H1 (cell line): ENCODE results near the gene CDH15.

Experiments
- CHD1 ChIP-seq: IDR thresholded peaks from 2 replicates; pipeline ENCODE4 v1.6.1; 2012; ENCODE audit warnings: low read depth, low read length, improper control_type of control experiment
- CREB1 ChIP-seq: IDR thresholded peaks from 2 replicates; pipeline ENCODE4 v1.6.1; 2012; ENCODE audit warnings: inconsistent platforms
- CTCF ChIP-seq, 3 experiments: IDR thresholded peaks; 1 replicate in 2 of 3; 2 replicates in 1 of 3; pipeline versions ENCODE4 v1.5.1 to v1.6.1; 2011; ENCODE audit warnings: low read length in 3 of 3, mild to moderate bottlenecking in 3 of 3, inconsistent platforms in 2 of 3, low read depth in 1 of 3, moderate library complexity in 1 of 3; ENCODE audit not compliant: insufficient read depth in 1 of 3; ENCODE audit errors: control extremely low read depth in 1 of 3
- POLR2A ChIP-seq, 2 experiments: IDR thresholded peaks; 1 replicate in 1 of 2; 2 replicates in 1 of 2; pipeline ENCODE4 v1.6.1; 2011; ENCODE audit warnings: low read depth in 2 of 2, low read length in 2 of 2, mild to moderate bottlenecking in 2 of 2; ENCODE audit errors: control extremely low read depth in 1 of 2
- POLR2AphosphoS5 ChIP-seq: IDR thresholded peaks from 2 replicates; pipeline ENCODE4 v1.6.1; 2011; ENCODE audit warnings: low read depth, low read length
- SIN3A ChIP-seq, 2 experiments: IDR thresholded peaks in 1 of 2; conservative IDR thresholded peaks in 1 of 2; 2 replicates each; pipeline ENCODE4 v1.6.1; 2011 to 2012; ENCODE audit warnings: low read length in 2 of 2, improper control_type of control experiment in 1 of 2, low read depth in 1 of 2, mild to moderate bottlenecking in 1 of 2
- SRF ChIP-seq: IDR thresholded peaks from 2 replicates; pipeline ENCODE4 v1.6.1; 2011; ENCODE audit warnings: mild to moderate bottlenecking, low read depth, low read length, moderate library complexity

GRCh38 chr16:89139907-89140361 lies 31.6 kb upstream of the CDH15 start:
- TF ChIP-seq CHD1: no peak
- no peak for TF ChIP-seq SRF
- TF ChIP-seq CTCF (IDR thresholded peaks at IDR 0.05; ENCODE audit: control extremely low read depth in 1 of 3, insufficient read depth in 1 of 3, low read depth in 1 of 3, low read length in 3 of 3): no peak
- TF ChIP-seq POLR2AphosphoS5: no peak
- no peak for TF ChIP-seq SIN3A (conservative IDR thresholded peaks at IDR 0.05 in 1 of 2, IDR thresholded peaks at IDR 0.05 in 1 of 2; ENCODE audit: low read depth in 1 of 2, low read length in 2 of 2)
- TF ChIP-seq CREB1: no peak
- TF ChIP-seq POLR2A (IDR thresholded peaks at IDR 0.05; ENCODE audit: control extremely low read depth in 1 of 2, low read depth in 2 of 2, low read length in 2 of 2): no peak
